22Rv1 (cell line): ENCODE results near the gene KMT2D.

Experiments used
- H3K27ac ChIP-seq: fragments of 450-650 bp; 2 replicates; pipeline ENCODE4 v1.5.1; 2017
- CTCF ChIP-seq: fragments of 450-650 bp; IDR thresholded peaks from 2 replicates; pipeline ENCODE4 v1.5.1; 2017; ENCODE audit warnings: mild to moderate bottlenecking
- ZFX ChIP-seq: fragments of 450-650 bp; IDR thresholded peaks from 2 replicates; pipeline ENCODE4 v1.6.1; 2017; ENCODE audit warnings: antibody characterized with exemption, borderline replicate concordance

The KMT2D gene

GRCh38 chr12:49052451-49053208 lies 8.0 kb downstream of the KMT2D start:
- TF ChIP-seq ZFX (no peak), CTCF (no peak)
- H3K27ac ChIP-seq = no peak overlapping the region

- TF ChIP-seq ZFX = no peak
- TF ChIP-seq CTCF = no peak
- no peak overlapping the region for H3K27ac ChIP-seq
These were observed 8.7 kb downstream of the KMT2D start for GRCh38 chr12:49051777-49052438.

- TF ChIP-seq CTCF (no peak), ZFX (no peak)
- no peak overlapping the region for H3K27ac ChIP-seq
These were observed 9.2 kb downstream of the KMT2D start for GRCh38 chr12:49051373-49051764.

GRCh38 chr12:49050507-49051372 lies 9.9 kb downstream of the KMT2D start:
- no peak overlapping the region for H3K27ac ChIP-seq
- no peak for TF ChIP-seq ZFX

GRCh38 chr12:49049566-49050224 lies 10.9 kb downstream of the KMT2D start:
- TF ChIP-seq CTCF (no peak), ZFX (no peak)
- H3K27ac ChIP-seq = no peak overlapping the region

- no peak overlapping the region for H3K27ac ChIP-seq
- TF ChIP-seq CTCF (no peak), ZFX (no peak)
These were observed 11.6 kb downstream of the KMT2D start for GRCh38 chr12:49048953-49049352.
